Pancreas (tissue), 10 donors: ENCODE results near the gene TMEM247. TPM values are rescaled to one million over a fixed set of nuclear protein-coding genes. Genes with fewer than 3 reads are reported as not detected.
A peak's percentile ranks its signal among the peaks of the same experiment; 100 is the strongest.
"Not testable (repeated sequence)": the region's sequence is repeated elsewhere in the genome, so short reads cannot be mapped to it uniquely, and the experiment has no call there.

ENCODE experiments used
- ATAC-seq, 4 donors: fragments of 200-7000 bp; cut with Tn5 transposase; one replicate each; pipeline versions ENCODE4 v1.8.0 to v1.9.1; 2020; ENCODE audit warnings: mild to moderate bottlenecking in 4 of 4, moderate library complexity in 4 of 4
- DNase-seq, 6 donors: peaks; one replicate each; pipeline ENCODE4 v3.0.0-alpha.2; 2020
- FAIRE-seq: peaks from 2 replicates; lab custom pipeline; 2012; peaks lifted over from hg19 to GRCh38; lab: Jason Lieb, UNC
- H3K27ac ChIP-seq, 4 donors: fragments of 200-600 bp; sonication (generic); 1 replicate in 3 of 4; 2 replicates in 1 of 4; pipeline versions ENCODE4 v1.5.0 to v1.8.0; 2020
- H3K27me3 ChIP-seq, 4 donors: fragments of 200-600 bp; one replicate each; pipeline ENCODE4 v1.8.0; 2021
- H3K36me3 ChIP-seq, 3 donors: fragments of 200-600 bp; sonication (generic) in 1 of 3; one replicate each; pipeline versions ENCODE4 v1.5.0 to v1.8.0; 2020 to 2021
- H3K4me1 ChIP-seq, 3 donors: fragments of 200-600 bp; one replicate each; pipeline ENCODE4 v1.8.0; 2021
- H3K4me3 ChIP-seq, 4 donors: fragments of 200-600 bp; sonication (generic) in 2 of 4; one replicate each; pipeline versions ENCODE4 v1.5.0 to v1.8.0; 2020 to 2021
- H3K9me3 ChIP-seq, 4 donors: fragments of 200-600 bp; one replicate each; pipeline ENCODE4 v1.8.0; 2021
- CTCF ChIP-seq, 4 donors: fragments of 200-600 bp; sonication (generic) in 3 of 4; IDR thresholded peaks; one replicate each; pipeline versions ENCODE4 v1.5.0 to v1.8.0; 2021; ENCODE audit warnings: antibody characterized with exemption in 4 of 4
- WGBS, 2 donors: extraction: QIAGEN DNeasy Blood & Tissue Kit; methylation state at CpG; one replicate each; pipeline ENCODE4 v1.1.7; 2013; 5-methylcytosine and 5-hydroxymethylcytosine counted together
- intact Hi-C, 3 donors: fragments of 100-400 bp; cut with DNase I; formaldehyde crosslinking; loops; one replicate each; pipeline versions ENCODE4 v1.11.1 to v1.14.2; 2022
- polyA plus RNA-seq, 2 donors: library from polyadenylated mRNA; stranded (reverse); fragments of 200-250 nt; gene quantifications; one replicate each; pipeline ENCODE4 v1.2.3, GENCODE V29; 2013
- total RNA-seq, 6 donors: library from RNA; stranded (reverse); fragmentation: NEBNext Ultra II Directional in 4 of 6; extraction: Animal tissue kit (Norgen Biotek cat#: 25700) in 4 of 6; gene quantifications; one replicate each; pipeline versions ENCODE4 v1.2.1 to v1.2.4, GENCODE V29; 2021 to 2023
- donor health status: healthy with polysubstance abuse.
- donor health status: DM: no; HTN: no; CAD: no; lungs with moderate emphysema.
- donor health status: DM: no; HTN: no; CAD: no.
- donor health status: control.
- donor health status: control.
- donor health status: Bipolar disorder and iron deficiency.
- donor health status: DM: yes; HTN: yes; CAD: no.
- donor health status: DM: no; HTN: no; CAD: no.
- donor health status: DM: no; HTN: no; CAD: no.
- donor health status: DM: yes; HTN: yes; CAD: no.

Gene TMEM247
- total and polyA plus RNA-seq, 8 donors, result not detected

GRCh38 chr2:46469116-46469515 is 10.2 kb upstream of the TMEM247 start:
- intact Hi-C loops, result loop anchor here in 1 of 3 donors (5.0 kb wide), 1 partner anchor 178 kb away; no protein-coding TSS in a partner anchor
- Histone ChIP-seq H3K4me3 (no peak overlapping the region), H3K27ac (no peak overlapping the region), H3K4me1 (no peaks in the 10 kb centered on the region), H3K27me3 (no peaks in the 10 kb centered on the region), H3K36me3 (no peaks in the 10 kb centered on the region), H3K9me3 (no peaks in the 10 kb centered on the region)
- 76 to 85% methylated on average over 6 of the region's 6 CpGs for WGBS, 2 donors
- DNase-seq (no peak), ATAC-seq (no peak), FAIRE-seq (no peak)
- no peak for TF ChIP-seq CTCF (IDR thresholded peaks at IDR 0.05)

GRCh38 chr2:46469700-46470099 is 9.7 kb upstream of the TMEM247 start:
- no peaks in the 10 kb centered on the region for H3K27me3 ChIP-seq
- H3K9me3 ChIP-seq, result no peaks in the 10 kb centered on the region
- intact Hi-C loops, result loop anchor here in 1 of 3 donors (5.0 kb wide), 1 partner anchor 178 kb away; no protein-coding TSS in a partner anchor
- H3K4me3 ChIP-seq, result no peak overlapping the region
- no peak for TF ChIP-seq CTCF (IDR thresholded peaks at IDR 0.05)
- 75 to 76% methylated on average over 2 of the region's 2 CpGs for WGBS, 2 donors
- H3K4me1 ChIP-seq, result no peaks in the 10 kb centered on the region
- ATAC-seq, result no peak
- no peaks in the 10 kb centered on the region for H3K36me3 ChIP-seq
- no peak for DNase-seq
- H3K27ac ChIP-seq, result no peak overlapping the region
- no peak for FAIRE-seq

- no peak for FAIRE-seq
- H3K4me3 ChIP-seq, result no peak overlapping the region
- H3K36me3 ChIP-seq, result no peaks in the 10 kb centered on the region
- H3K4me1 ChIP-seq, result no peaks in the 10 kb centered on the region
- no peak overlapping the region for H3K27ac ChIP-seq
- 81 to 83% methylated on average over 7 of the region's 7 CpGs for WGBS, 2 donors
- peak in 2 of 4 donors; percentile 76 to 78 for ATAC-seq
- intact Hi-C loops, result no loop called here
- no peak for DNase-seq
- TF ChIP-seq CTCF (IDR thresholded peaks at IDR 0.05), result no peak
- no peaks in the 10 kb centered on the region for H3K27me3 ChIP-seq
- H3K9me3 ChIP-seq, result no peaks in the 10 kb centered on the region
Measured at GRCh38 chr2:46470114-46470628, 9.2 kb upstream of the TMEM247 start.

- intact Hi-C loops, result no loop called here
- 82 to 88% methylated on average over 5 of the region's 5 CpGs for WGBS, 2 donors
- no peaks in the 10 kb centered on the region for H3K27me3 ChIP-seq
- no peak overlapping the region for H3K27ac ChIP-seq
- no peaks in the 10 kb centered on the region for H3K9me3 ChIP-seq
- DNase-seq, result no peak
- TF ChIP-seq CTCF (IDR thresholded peaks at IDR 0.05), result no peak
- no peak overlapping the region for H3K4me3 ChIP-seq
- FAIRE-seq, result no peak
- no peaks in the 10 kb centered on the region for H3K36me3 ChIP-seq
- H3K4me1 ChIP-seq, result no peaks in the 10 kb centered on the region
- ATAC-seq, result no peak
Measured at GRCh38 chr2:46471019-46471583, 8.3 kb upstream of the TMEM247 start.

- no peak for FAIRE-seq
- DNase-seq, result no peak
- Histone ChIP-seq H3K4me3 (no peak overlapping the region), H3K36me3 (no peaks in the 10 kb centered on the region), H3K27me3 (no peaks in the 10 kb centered on the region), H3K4me1 (no peaks in the 10 kb centered on the region), H3K9me3 (no peaks in the 10 kb centered on the region), H3K27ac (no peak overlapping the region)
- intact Hi-C loops, result no loop called here
- no peak for TF ChIP-seq CTCF (IDR thresholded peaks at IDR 0.05)
- 83 to 88% methylated on average over 1 of the region's 1 CpG for WGBS, 2 donors
- no peak for ATAC-seq
Measured at GRCh38 chr2:46471697-46472096, 7.7 kb upstream of the TMEM247 start.

GRCh38 chr2:46472165-46472564 is 7.2 kb upstream of the TMEM247 start:
- H3K4me1 ChIP-seq, H3K27ac ChIP-seq, H3K36me3 ChIP-seq, FAIRE-seq, H3K27me3 ChIP-seq, DNase-seq, ATAC-seq, intact Hi-C loops, H3K9me3 ChIP-seq, H3K4me3 ChIP-seq: not testable (repeated sequence)
- WGBS, 2 donors, result 96 to 100% methylated on average over 3 to 5 of the region's 5 CpGs

GRCh38 chr2:46477462-46477861 is 1.9 kb upstream of the TMEM247 start:
- H3K27ac ChIP-seq, H3K36me3 ChIP-seq, ATAC-seq, FAIRE-seq, DNase-seq, H3K4me3 ChIP-seq, intact Hi-C loops, H3K27me3 ChIP-seq, H3K4me1 ChIP-seq, H3K9me3 ChIP-seq: not testable (repeated sequence)
- 59 to 62% methylated on average over 8 of the region's 8 CpGs for WGBS, 2 donors
